Measurements from ENCODE around the gene DPY30.

The DPY30 gene

DNA sequence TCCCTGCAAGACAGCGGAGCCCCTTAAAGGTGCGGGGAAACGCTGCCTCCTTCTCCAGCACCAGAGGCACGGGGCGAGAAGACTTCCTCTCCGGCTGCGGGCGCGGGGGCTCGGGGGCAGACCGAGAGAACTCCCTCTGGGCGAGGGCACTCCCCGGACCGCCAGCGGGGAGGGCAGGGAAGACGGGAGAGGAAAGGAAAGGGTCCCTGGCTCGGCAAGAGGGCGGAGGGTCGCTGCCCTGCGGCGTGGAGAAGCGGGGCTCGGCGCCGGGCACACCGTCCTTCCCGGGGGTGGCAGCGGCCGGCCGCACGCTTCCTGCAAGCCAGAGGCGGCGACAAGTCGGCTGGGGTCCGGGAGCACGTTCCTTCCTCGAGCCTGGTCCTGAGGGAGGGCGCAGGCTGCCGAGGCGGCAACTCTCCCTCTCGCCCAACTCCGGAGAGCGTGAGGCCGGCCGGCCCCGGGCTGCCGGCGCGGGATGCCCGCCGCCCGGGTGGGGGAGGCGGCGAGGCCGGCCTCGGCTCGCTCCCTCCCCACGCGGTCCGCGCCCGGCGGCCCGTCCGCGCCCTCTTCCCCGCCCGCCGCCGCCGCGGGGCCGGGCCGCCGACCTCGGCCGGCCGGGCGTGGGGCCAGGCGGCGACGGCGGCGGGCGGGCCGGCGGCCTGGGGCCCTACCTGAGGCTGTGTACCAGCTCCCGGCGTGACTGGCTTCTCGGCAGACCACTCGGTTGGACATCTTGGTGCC is 29.9 kb downstream of the DPY30 start:
- peak; percentile 55 for DNase-seq

DNA sequence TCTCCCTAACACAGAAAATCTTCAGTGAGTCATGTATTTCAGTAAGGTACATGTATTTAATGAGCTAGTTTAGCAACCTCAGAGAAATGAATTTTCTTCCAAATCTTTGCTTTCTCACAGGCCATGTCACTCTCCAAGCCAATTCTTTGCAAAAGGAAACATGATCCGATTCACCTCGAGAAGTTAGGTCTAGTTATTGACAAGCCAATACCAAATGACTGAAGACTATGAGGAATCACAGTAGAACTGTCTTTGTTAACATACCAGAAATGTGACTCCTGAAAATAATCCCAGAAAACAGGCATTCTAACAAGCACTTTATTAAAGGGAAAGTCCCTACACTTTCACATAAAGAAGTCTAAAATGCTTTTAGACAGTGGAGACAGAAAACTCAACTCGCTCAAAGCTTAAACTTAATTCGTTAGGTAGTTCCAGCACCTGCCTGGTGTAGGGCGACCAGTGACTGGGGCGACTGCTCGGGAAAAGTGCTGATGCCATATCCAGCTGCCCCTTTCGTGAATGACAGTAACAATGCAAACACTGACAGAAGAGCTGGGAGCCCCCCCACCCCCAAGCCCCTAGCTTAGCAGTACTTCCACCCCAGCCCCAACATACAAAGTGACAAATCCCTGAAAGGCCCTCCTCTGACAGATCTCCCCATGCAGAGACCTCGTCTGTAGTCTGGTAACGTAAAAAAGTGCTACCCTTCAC is 30.6 kb downstream of the DPY30 start:
- peak; percentile 54 for DNase-seq

DNA sequence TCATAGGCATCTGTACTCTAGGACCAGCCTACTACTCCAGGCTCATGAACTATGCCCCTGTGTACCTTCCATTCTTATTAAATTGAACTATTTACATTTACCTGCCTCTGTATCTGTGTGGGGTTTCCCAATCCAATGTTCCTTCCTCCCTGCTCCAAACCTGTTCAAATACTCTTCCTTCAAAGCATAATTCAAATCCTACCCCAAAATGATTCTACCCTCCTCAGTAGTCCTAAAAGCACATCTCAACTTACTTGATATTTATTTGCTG is 32.5 kb downstream of the DPY30 start:
- no peak for DNase-seq

DNA sequence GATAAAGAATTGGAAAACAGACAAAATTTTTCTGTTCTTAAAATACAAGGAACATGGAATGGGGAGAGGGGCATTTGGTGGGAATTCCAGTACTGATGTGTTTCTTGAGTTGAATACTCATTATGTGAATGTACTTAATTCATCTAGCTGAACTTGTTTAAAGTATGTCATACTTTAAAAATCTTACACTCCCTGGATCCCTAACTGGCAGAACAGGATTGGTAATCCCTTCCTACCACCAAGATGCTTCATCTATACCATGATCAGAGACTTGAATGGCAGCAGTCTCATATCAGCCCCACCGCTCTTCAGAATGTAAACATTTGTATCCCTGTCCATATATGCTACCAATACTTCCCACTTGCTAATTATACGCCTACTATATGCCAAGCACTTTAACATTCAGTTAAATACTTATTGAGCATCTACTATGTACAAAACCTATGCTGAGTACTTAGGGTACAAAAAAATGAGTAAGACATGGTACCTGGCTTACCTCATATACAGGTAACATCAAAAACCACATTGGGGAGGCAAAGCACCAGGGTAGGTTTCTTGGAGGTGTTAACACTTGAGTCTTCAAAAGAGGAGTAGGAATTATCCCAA is 34.1 kb downstream of the DPY30 start:
- DNase-seq: no peak

DNA sequence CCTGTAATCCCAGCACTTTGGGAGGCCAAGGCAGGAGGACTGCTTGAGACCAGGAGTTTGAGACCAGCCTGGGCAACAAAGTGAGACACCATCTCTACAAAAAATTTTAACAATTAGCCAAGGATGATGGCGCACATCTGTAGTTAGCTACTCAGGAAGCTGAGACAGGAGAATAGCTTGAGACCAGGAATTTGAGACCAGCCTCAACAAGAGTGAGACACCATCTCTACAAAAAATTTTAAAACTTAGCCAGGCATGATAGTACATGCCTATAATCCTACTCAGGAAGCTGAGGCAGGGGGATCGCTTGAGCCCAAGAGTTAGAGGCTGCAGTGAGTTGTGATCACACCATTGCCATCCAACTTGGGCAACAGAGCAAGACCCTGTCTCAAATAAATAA is 35.8 kb downstream of the DPY30 start:
- no peak for DNase-seq

DNA sequence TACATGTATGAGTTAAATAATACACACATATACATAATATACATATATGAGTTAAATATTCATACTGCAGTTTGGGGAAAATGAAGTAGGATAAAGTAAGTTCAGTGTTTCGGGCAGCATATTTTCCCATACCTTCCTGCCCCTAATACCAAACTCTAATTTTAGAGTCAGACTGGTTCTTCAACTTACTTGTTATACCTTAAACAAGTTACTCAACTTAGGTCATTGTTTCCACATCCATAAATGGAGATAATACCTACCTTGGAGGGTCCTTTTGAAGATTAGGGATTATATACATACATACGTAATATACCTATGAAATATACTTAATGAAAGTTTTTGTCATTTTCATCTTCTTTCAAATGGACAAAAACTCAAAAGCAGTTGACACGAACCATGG is 37.2 kb downstream of the DPY30 start:
- DNase-seq: no peak

DNA sequence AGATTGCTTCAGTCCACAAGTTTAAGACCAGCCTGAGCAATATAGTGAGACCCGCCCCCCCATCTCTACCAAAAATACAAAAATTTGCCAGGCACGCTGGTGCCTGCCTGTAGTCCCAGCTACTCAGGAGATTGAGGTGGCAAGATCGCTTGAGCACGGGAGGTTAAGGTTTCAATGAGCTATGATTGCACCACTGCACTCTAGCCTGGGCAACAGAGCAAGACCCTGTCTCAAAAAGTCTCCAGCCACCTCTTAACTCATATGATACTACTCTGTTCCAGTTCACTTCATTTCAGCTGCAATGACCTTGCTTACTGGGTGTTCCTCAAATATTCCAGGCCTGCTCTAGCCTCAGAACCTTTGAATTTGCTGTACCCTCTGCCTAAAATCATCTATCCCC is 40.2 kb downstream of the DPY30 start:
- no peak for DNase-seq

DNA sequence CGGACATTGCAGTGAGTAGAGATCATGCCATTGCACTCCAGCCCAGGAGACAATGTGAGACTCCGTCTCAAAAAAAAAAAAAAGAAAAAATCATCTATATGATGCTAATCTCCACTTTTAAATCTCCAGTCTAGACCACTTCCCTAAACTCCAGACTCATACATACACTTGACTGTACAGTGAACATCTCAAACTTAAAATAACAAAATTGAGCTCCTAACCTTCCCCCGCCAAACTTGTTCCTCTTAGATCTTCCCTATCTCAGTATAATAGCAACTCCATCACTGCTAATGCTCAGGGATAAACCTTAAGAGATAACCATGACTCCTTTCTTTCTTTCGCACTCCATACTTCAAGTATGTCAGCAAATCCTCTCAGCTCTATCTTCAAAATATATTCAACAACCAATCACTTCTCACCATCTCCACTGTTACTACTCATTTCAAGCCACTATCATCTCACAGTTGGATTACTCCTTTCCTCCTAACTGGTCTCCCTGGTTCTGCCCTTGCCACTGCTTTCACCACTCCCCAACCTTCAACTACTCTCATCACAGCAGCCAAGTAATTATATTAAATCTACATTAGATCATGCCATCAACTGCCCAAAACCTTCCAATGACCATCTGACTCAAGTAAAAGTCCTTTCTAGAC is 40.7 kb downstream of the DPY30 start:
- no peak for DNase-seq

DNA sequence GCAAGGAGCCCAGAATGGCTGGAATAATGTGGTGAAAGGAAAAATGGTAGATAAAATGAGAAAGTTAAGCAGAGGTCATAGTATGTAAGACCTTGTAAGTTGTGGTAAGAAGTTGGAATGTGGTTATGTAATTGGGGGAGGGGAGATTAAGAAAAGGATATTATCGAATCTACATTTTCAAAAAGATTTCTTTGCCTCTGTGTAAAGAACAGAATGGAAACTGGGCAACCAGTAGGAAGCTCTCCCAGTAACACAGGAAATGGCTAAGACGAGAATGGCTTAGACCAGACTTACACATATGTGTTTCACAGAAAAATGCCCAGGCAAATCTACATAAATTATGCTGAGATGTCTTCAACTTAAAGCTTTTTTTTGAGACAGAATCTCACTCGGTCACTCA is 42.0 kb downstream of the DPY30 start:
- no peak for DNase-seq

DNA sequence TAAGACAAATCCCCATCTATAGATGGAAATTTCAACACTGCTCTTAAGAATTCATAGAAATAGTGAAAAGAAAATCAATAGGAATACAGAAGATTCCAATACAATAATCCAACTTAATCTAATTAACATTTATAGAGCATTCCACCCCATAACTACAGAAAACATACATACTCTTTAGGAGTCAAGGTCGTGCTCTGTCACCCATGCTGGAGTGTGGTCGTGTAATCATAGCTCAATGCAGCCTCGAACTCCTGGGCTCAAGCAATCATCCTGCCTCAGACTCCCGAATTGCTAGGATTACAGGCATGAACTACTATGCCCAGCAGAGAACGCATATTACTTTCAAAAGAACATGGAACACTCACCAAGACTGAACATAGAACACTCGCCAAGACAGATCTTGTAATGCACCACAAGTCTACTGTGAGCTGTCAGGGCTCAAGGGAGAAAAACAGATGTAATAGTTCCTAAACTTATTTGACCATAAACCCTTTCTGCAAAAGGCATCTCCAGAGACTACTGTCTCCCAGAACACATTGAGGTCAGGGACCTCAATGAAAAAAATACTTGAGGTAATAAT is 42.9 kb downstream of the DPY30 start:
- DNase-seq: no peak

DNA sequence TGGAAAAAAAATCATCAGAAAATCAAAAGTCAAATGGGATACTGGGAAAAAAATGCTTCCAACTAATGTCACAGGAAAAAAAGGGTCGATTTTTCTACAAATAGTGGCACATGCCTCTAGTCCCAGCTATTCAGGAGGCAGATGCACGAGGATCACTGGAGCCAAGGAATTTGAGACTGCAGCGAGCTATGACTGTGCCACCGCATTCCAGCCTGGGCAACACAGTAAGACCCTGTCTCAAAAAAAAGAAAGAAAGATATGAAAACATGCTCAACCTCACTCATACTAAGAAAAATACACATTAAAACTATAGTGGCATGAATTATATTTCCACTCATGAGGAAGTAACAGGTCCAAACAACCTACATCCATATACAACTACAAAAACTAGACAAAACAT is 46.7 kb downstream of the DPY30 start:
- no peak for DNase-seq

DNA sequence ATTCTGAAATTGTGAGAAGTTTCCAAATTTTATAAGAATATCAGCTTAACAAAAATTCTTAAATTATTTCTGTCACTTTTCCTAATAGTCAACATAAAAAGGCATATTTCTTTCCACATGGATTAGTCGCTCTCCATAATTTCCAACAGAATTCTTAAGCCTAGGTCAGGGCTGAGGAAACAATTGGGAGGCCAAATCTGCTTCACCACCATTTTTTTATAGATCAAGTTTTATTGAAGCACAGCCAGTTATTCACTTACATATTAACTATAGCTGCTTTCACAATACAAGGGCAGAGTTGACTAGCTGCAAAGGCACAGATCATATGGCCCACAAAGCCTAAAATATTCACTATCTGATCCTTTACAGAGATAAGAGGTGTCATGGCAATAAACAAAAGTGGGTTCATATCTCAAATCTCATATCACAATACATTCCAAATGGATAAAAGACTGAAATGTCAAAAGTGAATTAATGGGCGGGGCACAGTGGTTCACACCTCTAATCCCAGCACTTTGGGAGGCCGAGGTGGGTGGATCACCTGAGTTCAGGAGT is 47.5 kb downstream of the DPY30 start:
- DNase-seq: no peak

DNA sequence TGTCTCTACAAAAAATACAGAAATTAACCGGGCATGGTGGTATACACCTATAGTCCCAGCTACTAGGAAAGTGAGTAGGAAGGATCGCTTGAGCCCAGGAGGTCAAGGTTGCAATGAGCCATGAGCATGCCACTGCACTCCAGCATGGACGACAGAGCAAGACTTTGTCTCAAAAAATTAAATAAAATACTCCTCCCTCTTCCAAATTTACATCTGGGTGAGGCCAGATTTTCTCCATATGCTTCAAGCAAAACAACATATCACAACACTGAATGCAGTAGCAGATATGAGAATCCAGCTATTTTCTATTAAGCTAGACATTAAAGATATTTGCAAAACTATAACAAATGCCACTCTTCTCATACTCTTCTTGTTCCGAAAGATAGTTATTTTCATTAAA is 49.7 kb downstream of the DPY30 start:
- no peak for DNase-seq

DNA sequence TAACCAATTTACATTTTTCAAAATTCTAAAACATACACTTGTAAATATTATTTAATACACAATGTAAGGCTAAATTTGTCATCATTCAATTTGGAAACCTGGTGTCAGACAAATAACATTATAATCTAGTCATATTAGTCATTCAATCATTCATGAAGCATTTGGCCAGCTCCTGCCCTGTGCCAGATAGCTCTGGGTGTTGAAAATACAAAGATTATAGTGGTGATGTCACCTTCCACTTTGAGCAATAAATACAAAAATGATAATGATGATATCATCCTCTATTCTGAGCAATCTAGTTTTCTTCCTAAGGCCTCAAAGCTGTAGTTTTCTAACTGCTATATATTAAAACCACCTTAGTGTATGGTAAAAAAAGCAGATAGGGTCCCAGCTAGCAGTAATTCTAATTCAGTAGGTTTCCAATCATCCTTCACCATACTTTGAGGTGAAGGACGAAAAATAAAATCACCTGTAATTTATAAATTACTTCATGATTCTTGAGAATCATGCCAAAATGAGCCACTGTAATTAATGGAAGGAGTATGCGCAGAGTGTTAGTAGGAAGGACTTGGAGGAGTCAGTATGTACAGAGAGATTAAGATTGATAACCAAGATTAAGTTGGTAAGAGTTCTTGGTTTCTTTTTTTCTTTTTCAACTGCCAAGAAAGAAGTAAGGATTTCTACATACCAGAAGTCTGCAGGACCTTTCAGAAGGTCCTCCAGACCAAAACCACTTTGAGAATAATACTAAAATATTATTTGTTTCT is 52.0 kb downstream of the DPY30 start:
- DNase-seq: peak; percentile 12

DNA sequence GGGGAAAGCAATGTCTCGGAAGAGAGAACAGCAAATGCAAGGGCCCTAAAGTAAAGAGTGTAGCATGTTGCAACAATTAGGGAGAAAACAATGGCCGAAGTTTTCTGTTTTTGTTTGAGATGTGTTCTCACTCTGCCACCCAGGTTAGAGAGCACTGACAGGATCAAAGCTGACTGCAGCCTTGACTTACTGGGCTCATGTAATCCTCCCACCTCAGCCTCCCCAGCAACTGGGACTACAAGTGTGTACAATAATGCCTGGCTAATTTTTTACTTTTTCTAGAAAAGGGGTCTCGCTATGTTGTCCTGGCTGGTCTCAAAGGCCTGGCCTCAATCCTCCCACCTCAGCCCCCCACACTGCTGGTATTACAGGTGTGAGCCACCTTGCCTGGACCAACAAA is 52.7 kb downstream of the DPY30 start:
- no peak for DNase-seq

DNA sequence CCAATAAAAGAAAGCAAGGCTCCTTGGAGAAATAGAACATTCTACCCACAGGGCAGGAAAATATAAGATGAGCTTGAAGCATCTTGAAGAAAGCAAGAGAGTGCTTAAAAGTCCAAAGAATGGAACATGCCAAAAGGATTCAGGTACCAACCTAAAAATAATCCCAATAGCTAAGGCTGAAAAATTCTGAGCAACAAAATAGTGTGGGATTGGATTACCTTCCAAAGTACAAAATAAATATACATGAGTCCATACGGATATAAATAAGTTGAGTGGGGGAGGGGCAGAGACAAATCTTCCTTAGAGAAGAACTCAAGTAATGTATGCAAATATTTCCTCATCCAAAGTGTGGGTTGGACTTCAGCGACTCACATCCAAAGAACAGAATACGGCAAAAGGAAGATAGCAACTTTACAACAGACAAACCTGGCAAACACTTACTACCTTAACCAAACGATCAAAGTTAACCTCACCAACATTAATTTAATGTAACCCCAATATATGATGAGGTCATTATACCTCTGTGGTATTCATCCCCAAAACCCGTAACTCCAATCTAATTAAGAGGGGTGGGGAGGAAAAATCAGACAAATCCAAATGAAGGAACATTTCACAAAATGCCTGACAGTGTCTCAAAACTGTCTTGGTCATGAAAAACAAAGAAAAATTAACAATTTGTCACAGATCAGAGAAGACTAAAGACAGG is 55.7 kb downstream of the DPY30 start:
- DNase-seq: no peak

DNA sequence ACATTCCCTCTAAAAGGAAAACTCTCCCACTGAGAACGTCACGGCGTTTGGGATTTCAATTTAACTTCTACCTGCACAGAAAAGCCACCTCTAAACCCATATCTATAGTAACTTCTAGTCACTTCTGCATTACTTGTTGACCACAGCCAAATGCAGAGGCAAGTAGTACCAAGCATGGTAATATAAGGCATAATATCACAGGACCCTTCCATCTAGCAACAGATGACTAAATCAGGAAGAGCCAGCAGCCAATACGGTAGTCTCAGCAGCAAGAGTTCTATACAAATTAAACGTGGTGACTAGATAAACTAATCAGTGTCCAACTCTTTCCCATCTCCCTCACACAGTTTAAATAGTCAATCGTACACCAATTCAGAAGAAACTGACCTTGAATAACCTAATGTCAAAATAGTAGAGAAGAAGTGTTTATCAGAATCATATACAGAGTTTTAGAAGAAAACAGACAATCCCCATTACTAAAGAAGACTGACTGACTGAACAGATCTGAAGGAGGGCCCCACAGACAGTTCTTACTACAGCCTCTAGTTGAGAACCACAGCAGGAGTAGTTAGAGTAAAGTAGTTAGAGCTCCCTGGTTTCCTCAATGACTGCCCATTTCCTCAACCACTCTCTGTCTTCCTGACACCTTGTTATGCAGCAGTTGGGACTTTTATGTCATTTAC is 58.8 kb downstream of the DPY30 start:
- DNase-seq: peak; percentile 12

DNA sequence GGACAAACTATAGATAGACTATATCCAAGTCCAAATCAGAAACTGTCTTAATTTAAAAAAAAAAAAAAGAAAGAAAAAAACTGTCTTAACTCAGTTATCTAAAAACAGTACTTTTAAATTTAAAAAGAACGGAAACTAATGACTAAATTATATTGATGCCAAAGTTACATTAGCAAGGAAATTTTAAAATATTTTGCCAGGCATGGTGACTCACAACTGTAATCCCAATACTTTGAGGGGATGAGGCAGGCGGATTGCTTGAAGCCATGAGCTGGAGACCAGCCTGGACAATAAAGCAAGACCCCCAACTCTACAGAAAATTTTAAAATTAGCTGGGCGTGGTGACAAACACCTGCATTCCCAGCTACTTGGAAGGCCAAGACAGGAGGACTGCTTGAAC is 59.6 kb downstream of the DPY30 start:
- DNase-seq: no peak

DNA sequence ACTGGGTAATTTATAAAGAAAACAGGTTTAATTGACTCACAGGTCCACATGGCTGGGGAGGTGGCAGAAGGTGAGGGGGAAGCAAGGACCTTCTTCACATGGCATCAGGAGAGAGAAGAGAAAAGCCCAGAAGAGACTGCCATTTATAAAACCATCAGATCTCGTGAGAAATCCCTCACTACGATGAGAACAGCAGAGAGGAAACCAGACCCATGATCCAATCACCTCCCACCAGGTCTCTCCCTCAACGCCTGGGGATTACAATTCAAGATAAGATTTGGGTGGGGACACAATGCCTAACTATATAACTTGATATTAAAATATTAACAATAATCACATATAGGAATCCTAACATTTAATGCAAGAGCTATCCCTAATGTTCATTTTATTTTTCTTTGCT is 60.6 kb downstream of the DPY30 start:
- DNase-seq: no peak

DNA sequence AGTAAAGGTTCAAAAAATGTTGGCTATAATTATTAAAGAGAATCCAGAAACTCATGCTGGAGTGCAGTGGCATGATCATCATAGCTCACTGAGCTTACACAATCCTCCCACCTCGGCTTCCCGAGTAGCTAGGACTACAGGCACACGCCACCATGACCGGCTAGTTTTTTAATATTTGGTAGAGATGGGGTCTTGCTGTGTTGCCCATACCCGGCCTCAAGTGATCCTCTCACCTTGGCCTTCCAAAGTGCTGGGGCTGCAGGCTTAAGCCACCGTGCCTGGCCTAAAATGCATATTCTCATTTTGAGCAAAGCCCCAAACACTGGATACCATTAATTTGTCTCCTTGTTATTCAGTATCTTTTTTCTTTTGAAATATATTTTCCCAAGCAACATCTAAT is 61.2 kb downstream of the DPY30 start:
- DNase-seq: no peak
